PC-3 (cell line): Measurements from ENCODE around the gene HNRNPF.

Experiments used
- EZH2 ChIP-seq: fragments of 300-600 bp; sonication (generic); IDR thresholded peaks from one replicate; pipeline ENCODE4 v1.6.1; 2017; ENCODE audit warnings: antibody characterized with exemption, mild to moderate bottlenecking, low read length; ENCODE audit not compliant: unreplicated experiment
- EZH2phosphoT487 ChIP-seq: fragments of 300-600 bp; sonication (generic); IDR thresholded peaks from 2 replicates; pipeline ENCODE4 v1.6.1; 2018; ENCODE audit warnings: mild to moderate bottlenecking, antibody characterized with exemption, low read length, borderline replicate concordance
- TF ChIP-seq, protein P1 (sequence below): fragments of 300-600 bp; sonication (generic); conservative IDR thresholded peaks from 2 replicates; pipeline ENCODE4 v1.5.1; 2017; ENCODE audit warnings: antibody characterized with exemption, low read depth, mild to moderate bottlenecking, low read length

DNA sequence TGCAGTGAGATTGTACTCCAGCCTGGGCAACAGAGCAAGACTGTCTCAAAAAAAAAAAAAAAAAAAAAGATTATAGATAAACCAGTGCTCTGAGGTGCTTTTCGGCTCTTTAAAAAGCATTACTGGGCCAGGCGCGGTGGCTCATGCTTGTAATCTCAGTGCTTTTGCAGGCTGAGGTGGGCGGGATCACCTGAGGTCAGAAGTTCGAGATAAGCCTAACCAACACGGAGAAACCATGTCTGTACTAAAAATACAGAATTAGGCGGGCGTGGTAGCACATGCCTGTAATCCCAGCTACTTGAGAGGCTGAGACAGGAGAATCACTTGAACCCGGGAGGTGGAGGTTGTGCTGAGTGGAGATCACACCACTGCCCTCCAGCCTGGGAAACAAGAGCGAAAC, 6.6 kb upstream of the HNRNPF start:
- TF ChIP-seq, protein P1, sequence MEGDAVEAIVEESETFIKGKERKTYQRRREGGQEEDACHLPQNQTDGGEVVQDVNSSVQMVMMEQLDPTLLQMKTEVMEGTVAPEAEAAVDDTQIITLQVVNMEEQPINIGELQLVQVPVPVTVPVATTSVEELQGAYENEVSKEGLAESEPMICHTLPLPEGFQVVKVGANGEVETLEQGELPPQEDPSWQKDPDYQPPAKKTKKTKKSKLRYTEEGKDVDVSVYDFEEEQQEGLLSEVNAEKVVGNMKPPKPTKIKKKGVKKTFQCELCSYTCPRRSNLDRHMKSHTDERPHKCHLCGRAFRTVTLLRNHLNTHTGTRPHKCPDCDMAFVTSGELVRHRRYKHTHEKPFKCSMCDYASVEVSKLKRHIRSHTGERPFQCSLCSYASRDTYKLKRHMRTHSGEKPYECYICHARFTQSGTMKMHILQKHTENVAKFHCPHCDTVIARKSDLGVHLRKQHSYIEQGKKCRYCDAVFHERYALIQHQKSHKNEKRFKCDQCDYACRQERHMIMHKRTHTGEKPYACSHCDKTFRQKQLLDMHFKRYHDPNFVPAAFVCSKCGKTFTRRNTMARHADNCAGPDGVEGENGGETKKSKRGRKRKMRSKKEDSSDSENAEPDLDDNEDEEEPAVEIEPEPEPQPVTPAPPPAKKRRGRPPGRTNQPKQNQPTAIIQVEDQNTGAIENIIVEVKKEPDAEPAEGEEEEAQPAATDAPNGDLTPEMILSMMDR = no peak
- TF ChIP-seq EZH2 (no peak), EZH2phosphoT487 (no peak)
